Activated naive CD8-positive, alpha-beta T cell treated with anti-CD3 and anti-CD28 coated beads, Interleukin-2, amount 10 ng/mL, durations not matched to agents 7 days and 5 days (primary cell): ENCODE measurements around the gene BARHL1. TPM values are rescaled to one million over a fixed set of nuclear protein-coding genes. Genes with fewer than 3 reads are reported as not detected.

Source experiments
- ATAC-seq: fragments of 150-1000 bp; cut with Tn5 transposase; one replicate; pipeline ENCODE4 v1.10.0; 2021; ENCODE audit warnings: low read depth, moderate library complexity
- POLR2A ChIA-PET: fragments of 350-600 bp; sonication (Branson Sonifier 250); formaldehyde crosslinking; loops from one replicate; lab custom pipeline; 2021; ENCODE audit warnings: antibody characterized with exemption; lab: Charles Lee
- DNase-seq: peaks from one replicate; pipeline ENCODE4 v3.0.0; 2021
- H3K27ac Mint-ChIP-seq: one replicate; pipeline ENCODE4 v1.8.0; 2022; ENCODE audit warnings: mild to moderate bottlenecking, mixed read lengths
- H3K27me3 Mint-ChIP-seq: one replicate; pipeline ENCODE4 v1.8.0; 2022; ENCODE audit warnings: mild to moderate bottlenecking, moderate library complexity, mixed read lengths
- H3K36me3 Mint-ChIP-seq: one replicate; pipeline ENCODE4 v1.8.0; 2021; ENCODE audit warnings: mild to moderate bottlenecking, mixed read lengths
- H3K4me1 Mint-ChIP-seq: one replicate; pipeline ENCODE4 v1.8.0; 2021; ENCODE audit warnings: mixed read lengths
- H3K4me3 Mint-ChIP-seq: one replicate; pipeline ENCODE4 v1.8.0; 2022; ENCODE audit warnings: mild to moderate bottlenecking, moderate library complexity, mixed read lengths
- H3K9me3 Mint-ChIP-seq: one replicate; pipeline ENCODE4 v1.8.0; 2021; ENCODE audit warnings: mixed read lengths
- total RNA-seq, 2 experiments: library from RNA; stranded (reverse); gene quantifications; one replicate each; pipeline ENCODE4 v1.2.3, GENCODE V29; 2021

The BARHL1 gene
- total RNA-seq, 2 experiments from 2014 or later: not detected

GRCh38 chr9:132626285-132626684 is 43.9 kb downstream of the BARHL1 start:
- no peaks in the 10 kb centered on the region for H3K9me3 Mint-ChIP-seq
- H3K4me3 Mint-ChIP-seq: no peak overlapping the region
- POLR2A ChIA-PET: no interaction called here
- H3K4me1 Mint-ChIP-seq: no peaks in the 10 kb centered on the region
- no peaks in the 10 kb centered on the region for H3K27me3 Mint-ChIP-seq
- H3K36me3 Mint-ChIP-seq: peaks cover 6% of the 10 kb centered on the region
- H3K27ac Mint-ChIP-seq: no peak overlapping the region
- no peak for ATAC-seq
- DNase-seq: no peak

- H3K36me3 Mint-ChIP-seq: peaks cover 6% of the 10 kb centered on the region
- H3K4me3 Mint-ChIP-seq: no peak overlapping the region
- no peaks in the 10 kb centered on the region for H3K27me3 Mint-ChIP-seq
- H3K27ac Mint-ChIP-seq: no peak overlapping the region
- H3K4me1 Mint-ChIP-seq: no peaks in the 10 kb centered on the region
- ATAC-seq (no peak), DNase-seq (no peak)
- POLR2A ChIA-PET: no interaction called here
- no peaks in the 10 kb centered on the region for H3K9me3 Mint-ChIP-seq
These were observed 44.7 kb downstream of the BARHL1 start for GRCh38 chr9:132627106-132627505.

GRCh38 chr9:132627594-132627993 is 45.2 kb downstream of the BARHL1 start:
- peaks cover 6% of the 10 kb centered on the region for H3K36me3 Mint-ChIP-seq
- ATAC-seq (no peak), DNase-seq (no peak)
- no peaks in the 10 kb centered on the region for H3K27me3 Mint-ChIP-seq
- no peaks in the 10 kb centered on the region for H3K4me1 Mint-ChIP-seq
- no peak overlapping the region for H3K4me3 Mint-ChIP-seq
- POLR2A ChIA-PET: no interaction called here
- H3K27ac Mint-ChIP-seq: no peak overlapping the region
- H3K9me3 Mint-ChIP-seq: no peaks in the 10 kb centered on the region

- Mint-ChIP-seq H3K27ac (no peak overlapping the region), H3K36me3 (peaks cover 6% of the 10 kb centered on the region), H3K4me3 (no peak overlapping the region), H3K9me3 (no peaks in the 10 kb centered on the region), H3K27me3 (no peaks in the 10 kb centered on the region), H3K4me1 (no peaks in the 10 kb centered on the region)
- POLR2A ChIA-PET: no interaction called here
- no peak for ATAC-seq
- DNase-seq: no peak
These were observed 46.3 kb downstream of the BARHL1 start for GRCh38 chr9:132628746-132629145.

GRCh38 chr9:132630116-132630515 is 47.7 kb downstream of the BARHL1 start:
- H3K36me3 Mint-ChIP-seq: peaks cover 5% of the 10 kb centered on the region
- H3K9me3 Mint-ChIP-seq: no peaks in the 10 kb centered on the region
- no peak overlapping the region for H3K4me3 Mint-ChIP-seq
- ATAC-seq: no peak
- POLR2A ChIA-PET: no interaction called here
- H3K27ac Mint-ChIP-seq: no peak overlapping the region
- H3K27me3 Mint-ChIP-seq: no peaks in the 10 kb centered on the region
- DNase-seq: no peak
- no peaks in the 10 kb centered on the region for H3K4me1 Mint-ChIP-seq

- ATAC-seq (no peak), DNase-seq (no peak)
- POLR2A ChIA-PET: no interaction called here
- H3K27ac Mint-ChIP-seq: no peak overlapping the region
- H3K27me3 Mint-ChIP-seq: no peaks in the 10 kb centered on the region
- H3K4me3 Mint-ChIP-seq: no peak overlapping the region
- H3K9me3 Mint-ChIP-seq: no peaks in the 10 kb centered on the region
- peaks cover 4% of the 10 kb centered on the region for H3K36me3 Mint-ChIP-seq
- H3K4me1 Mint-ChIP-seq: no peaks in the 10 kb centered on the region
These were observed 48.4 kb downstream of the BARHL1 start for GRCh38 chr9:132630811-132631210.

GRCh38 chr9:132631280-132631679 is 48.9 kb downstream of the BARHL1 start:
- Mint-ChIP-seq H3K4me1 (no peaks in the 10 kb centered on the region), H3K27ac (no peak overlapping the region), H3K9me3 (no peaks in the 10 kb centered on the region), H3K4me3 (no peak overlapping the region), H3K36me3 (peaks cover 4% of the 10 kb centered on the region), H3K27me3 (no peaks in the 10 kb centered on the region)
- DNase-seq (no peak), ATAC-seq (no peak)
- POLR2A ChIA-PET: no interaction called here

GRCh38 chr9:132631685-132632084 is 49.3 kb downstream of the BARHL1 start:
- POLR2A ChIA-PET: no interaction called here
- no peak for DNase-seq
- no peak overlapping the region for H3K27ac Mint-ChIP-seq
- H3K9me3 Mint-ChIP-seq: no peaks in the 10 kb centered on the region
- ATAC-seq: no peak
- H3K4me1 Mint-ChIP-seq: no peaks in the 10 kb centered on the region
- H3K27me3 Mint-ChIP-seq: no peaks in the 10 kb centered on the region
- H3K36me3 Mint-ChIP-seq: peaks cover 4% of the 10 kb centered on the region
- no peak overlapping the region for H3K4me3 Mint-ChIP-seq

- Mint-ChIP-seq H3K36me3 (peaks cover 5% of the 10 kb centered on the region), H3K27ac (no peak overlapping the region), H3K9me3 (no peaks in the 10 kb centered on the region), H3K4me1 (no peaks in the 10 kb centered on the region), H3K4me3 (no peak overlapping the region), H3K27me3 (no peaks in the 10 kb centered on the region)
- DNase-seq (no peak), ATAC-seq (no peak)
- POLR2A ChIA-PET: interaction anchor here (0.6 kb wide), 1 partner anchor 89 kb away, joined by 5 read pairs; no protein-coding TSS in a partner anchor
These were observed 50.2 kb downstream of the BARHL1 start for GRCh38 chr9:132632413-132633129.

GRCh38 chr9:132634327-132634726 is 51.9 kb downstream of the BARHL1 start:
- Mint-ChIP-seq H3K27ac (no peak overlapping the region), H3K36me3 (peaks cover 6% of the 10 kb centered on the region), H3K4me1 (no peaks in the 10 kb centered on the region), H3K27me3 (no peaks in the 10 kb centered on the region), H3K4me3 (no peak overlapping the region), H3K9me3 (no peaks in the 10 kb centered on the region)
- DNase-seq (no peak), ATAC-seq (no peak)
- POLR2A ChIA-PET: no interaction called here

- DNase-seq (no peak), ATAC-seq (no peak)
- Mint-ChIP-seq H3K27ac (no peak overlapping the region), H3K4me3 (no peak overlapping the region), H3K4me1 (no peaks in the 10 kb centered on the region), H3K9me3 (no peaks in the 10 kb centered on the region), H3K27me3 (no peaks in the 10 kb centered on the region), H3K36me3 (peaks cover 4% of the 10 kb centered on the region)
- POLR2A ChIA-PET: no interaction called here
These were observed 54.9 kb downstream of the BARHL1 start for GRCh38 chr9:132637351-132637750.

- ATAC-seq (no peak), DNase-seq (no peak)
- Mint-ChIP-seq H3K36me3 (peaks cover 4% of the 10 kb centered on the region), H3K4me1 (no peaks in the 10 kb centered on the region), H3K9me3 (no peaks in the 10 kb centered on the region), H3K4me3 (no peak overlapping the region), H3K27me3 (no peaks in the 10 kb centered on the region), H3K27ac (no peak overlapping the region)
- POLR2A ChIA-PET: no interaction called here
These were observed 55.4 kb downstream of the BARHL1 start for GRCh38 chr9:132637801-132638200.

GRCh38 chr9:132638240-132638639 is 55.8 kb downstream of the BARHL1 start:
- Mint-ChIP-seq H3K27ac (no peak overlapping the region), H3K36me3 (peaks cover 4% of the 10 kb centered on the region), H3K27me3 (no peaks in the 10 kb centered on the region), H3K9me3 (no peaks in the 10 kb centered on the region), H3K4me1 (no peaks in the 10 kb centered on the region), H3K4me3 (no peak overlapping the region)
- DNase-seq (no peak), ATAC-seq (no peak)
- POLR2A ChIA-PET: no interaction called here

GRCh38 chr9:132639322-132639721 is 56.9 kb downstream of the BARHL1 start:
- no peaks in the 10 kb centered on the region for H3K4me1 Mint-ChIP-seq
- no peak for ATAC-seq
- no peaks in the 10 kb centered on the region for H3K27me3 Mint-ChIP-seq
- no peaks in the 10 kb centered on the region for H3K9me3 Mint-ChIP-seq
- no peak overlapping the region for H3K27ac Mint-ChIP-seq
- no peak overlapping the region for H3K4me3 Mint-ChIP-seq
- POLR2A ChIA-PET: no interaction called here
- DNase-seq: no peak
- H3K36me3 Mint-ChIP-seq: peaks cover 8% of the 10 kb centered on the region
